A549 (cell line): ENCODE measurements around the gene PMS1. TPM values are rescaled to one million over a fixed set of nuclear protein-coding genes. Genes with fewer than 3 reads are reported as not detected.

ENCODE experiments used
- ATAC-seq, 2 experiments: fragments of 200-7000 bp in 1 of 2; fragments of >200 bp in 1 of 2; cut with Nextera tagmentation in 1 of 2; cut with Tn5 transposase in 1 of 2; 3 replicates each; pipeline versions ENCODE4 v1.8.0 to v1.9.1; 2018 to 2020; ENCODE audit warnings: mild to moderate bottlenecking in 1 of 2, moderate library complexity in 1 of 2
- CTCF ChIA-PET: fragments of 300-600 bp; sonication (Branson Sonifier 250); formaldehyde crosslinking; extraction: SDS; loops from one replicate; lab custom pipeline; 2021; ENCODE audit warnings: antibody characterized with exemption, inconsistent platforms; lab: Yijun Ruan, JAX
- POLR2A ChIA-PET: fragments of 350-600 bp; formaldehyde crosslinking; extraction: SDS; loops from one replicate; lab custom pipeline; 2021; ENCODE audit warnings: antibody characterized with exemption, inconsistent platforms; lab: Yijun Ruan, JAX
- DNase-seq, 2 experiments: peaks; one replicate each; pipeline versions ENCODE4 v3.0.0 to v3.0.0-alpha.2; 2011 to 2016; ENCODE audit warnings: low read depth in 1 of 2, low spot score in 1 of 2
- FAIRE-seq: peaks from 2 replicates; lab custom pipeline; 2011; peaks lifted over from hg19 to GRCh38; lab: Jason Lieb, UNC
- H3K27ac ChIP-seq, 2 experiments: fragments of >200 bp; sonication (Bioruptor Twin); formaldehyde crosslinking; 3 replicates each; pipeline ENCODE4 v1.5.1; 2016 to 2017
- H3K4me1 ChIP-seq: fragments of >200 bp; sonication (Bioruptor Twin); formaldehyde crosslinking; 3 replicates; pipeline ENCODE4 v1.6.1; 2016
- H3K4me2 ChIP-seq: fragments of >200 bp; sonication (Bioruptor Twin); formaldehyde crosslinking; 3 replicates; pipeline ENCODE4 v1.6.1; 2016
- H3K4me3 ChIP-seq: fragments of >200 bp; sonication (Bioruptor Twin); formaldehyde crosslinking; 3 replicates; pipeline ENCODE4 v1.5.1; 2016
- H3K9me3 ChIP-seq: fragments of >200 bp; sonication (Bioruptor Twin); formaldehyde crosslinking; 3 replicates; pipeline ENCODE4 v1.6.1; 2016
- EHMT2 ChIP-seq: fragments of 200-600 bp; sonication (generic); IDR thresholded peaks from 2 replicates; pipeline ENCODE4 v1.6.1; 2016; ENCODE audit warnings: antibody characterized with exemption, low read depth, mild to moderate bottlenecking, moderate library complexity
- EP300 ChIP-seq, 2 experiments: fragments of >200 bp; sonication (Bioruptor Twin); formaldehyde crosslinking; IDR thresholded peaks; 2 replicates in 1 of 2; 3 replicates in 1 of 2; pipeline ENCODE4 v1.6.1; 2016 to 2017
- FOXS1 ChIP-seq: fragments of 250-450 bp; sonication (Bioruptor Pico); IDR thresholded peaks from 2 replicates; pipeline ENCODE4 v1.5.0; 2020; ENCODE audit warnings: mild to moderate bottlenecking, moderate library complexity
- GATA3 ChIP-seq: IDR thresholded peaks from 2 replicates; pipeline ENCODE4 v1.6.1; 2012; ENCODE audit warnings: borderline replicate concordance
- HDAC2 ChIP-seq: fragments of 200-600 bp; sonication (generic); IDR thresholded peaks from 2 replicates; pipeline ENCODE4 v1.6.1; 2016
- HEYL ChIP-seq: fragments of 250-450 bp; sonication (Bioruptor Pico); IDR thresholded peaks from 2 replicates; pipeline ENCODE4 v1.8.0; 2021; ENCODE audit warnings: mild to moderate bottlenecking, moderate library complexity
- HOXB13 ChIP-seq: fragments of 250-450 bp; sonication (Bioruptor Pico); IDR thresholded peaks from 2 replicates; pipeline ENCODE4 v1.5.0; 2020; ENCODE audit warnings: low read depth, mild to moderate bottlenecking, moderate library complexity
- HOXB5 ChIP-seq: fragments of 250-450 bp; sonication (Bioruptor Pico); IDR thresholded peaks from 2 replicates; pipeline ENCODE4 v1.5.0; 2020; ENCODE audit warnings: mild to moderate bottlenecking, moderate library complexity
- MAZ ChIP-seq: fragments of 150-350 bp; IDR thresholded peaks from 2 replicates; pipeline ENCODE4 v1.6.1; 2014; ENCODE audit warnings: antibody characterized with exemption, low read depth, low read length, borderline replicate concordance
- NFE2L2 ChIP-seq: fragments of 150-350 bp; conservative IDR thresholded peaks from 2 replicates; pipeline ENCODE4 v1.6.1; 2014; ENCODE audit warnings: low read length
- NPAS2 ChIP-seq: fragments of 250-450 bp; sonication (Bioruptor Pico); IDR thresholded peaks from 2 replicates; pipeline ENCODE4 v1.8.0; 2022; ENCODE audit warnings: mild to moderate bottlenecking, moderate library complexity, borderline replicate concordance
- PHF8 ChIP-seq: fragments of 200-600 bp; sonication (generic); IDR thresholded peaks from 2 replicates; pipeline ENCODE4 v1.6.1; 2016; ENCODE audit warnings: low read depth, mild to moderate bottlenecking, antibody characterized with exemption, moderate library complexity, borderline replicate concordance
- RFX5 ChIP-seq: fragments of 450-650 bp; IDR thresholded peaks from 2 replicates; pipeline ENCODE4 v1.7.1; 2014; ENCODE audit warnings: antibody characterized with exemption, mild to moderate bottlenecking, moderate library complexity
- RNF2 ChIP-seq: fragments of 200-600 bp; sonication (generic); IDR thresholded peaks from 2 replicates; pipeline ENCODE4 v1.6.1; 2016; ENCODE audit warnings: low read depth, mild to moderate bottlenecking, antibody characterized with exemption, moderate library complexity, borderline replicate concordance
- SMC3 ChIP-seq: fragments of >200 bp; sonication (Bioruptor Twin); formaldehyde crosslinking; IDR thresholded peaks from 3 replicates; pipeline ENCODE4 v1.6.1; 2018; ENCODE audit warnings: inconsistent platforms
- TFCP2L1 ChIP-seq: fragments of 250-450 bp; sonication (Bioruptor Pico); IDR thresholded peaks from 2 replicates; pipeline ENCODE4 v1.5.0; 2021; ENCODE audit warnings: mild to moderate bottlenecking
- TP53 ChIP-seq: fragments of 250-450 bp; sonication (Bioruptor Pico); IDR thresholded peaks from 2 replicates; pipeline ENCODE4 v1.5.0; 2021; ENCODE audit warnings: mild to moderate bottlenecking, moderate library complexity
- ZC3H11A ChIP-seq: fragments of 450-650 bp; IDR thresholded peaks from 2 replicates; pipeline ENCODE4 v1.6.1; 2014; ENCODE audit warnings: antibody characterized with exemption, mild to moderate bottlenecking
- ZNF302 ChIP-seq: fragments of 250-450 bp; sonication (Bioruptor Pico); IDR thresholded peaks from 2 replicates; pipeline ENCODE4 v1.9.0; 2021; ENCODE audit warnings: inconsistent platforms, mild to moderate bottlenecking, moderate library complexity
- WGBS: methylation state at CpG from one replicate; pipeline ENCODE4 v1.1.6; 2017; ENCODE audit errors: missing lambda C conversion rate; 5-methylcytosine and 5-hydroxymethylcytosine counted together
- polyA plus RNA-seq, 4 experiments: library from polyadenylated mRNA; depleted of rRNA in 3 of 4; stranded (reverse); fragments of >200 nt; fragmentation: RNase III in 1 of 4; extraction: RNeasy Plus Mini Kit Qiagen cat#74134 plus additional on column Dnase treatment in 1 of 4; gene quantifications; 2 replicates in 3 of 4; 3 replicates in 1 of 4; pipeline ENCODE4 v1.2.3, GENCODE V29; 2011 to 2017
- TF ChIP-seq, protein P1 (sequence below): fragments of >200 bp; sonication (Bioruptor Twin); formaldehyde crosslinking; IDR thresholded peaks from 2 replicates; pipeline ENCODE4 v1.6.1; 2016
- TF ChIP-seq, protein P2 (sequence below): IDR thresholded peaks from 2 replicates; pipeline ENCODE4 v1.6.1; 2012
- TF ChIP-seq, protein P3 (sequence below): fragments of 450-650 bp; IDR thresholded peaks from 2 replicates; pipeline ENCODE4 v1.6.1; 2014; ENCODE audit warnings: antibody characterized with exemption
- TF ChIP-seq, protein P4 (sequence below): fragments of 200-600 bp; sonication (generic); IDR thresholded peaks from 2 replicates; pipeline ENCODE4 v1.6.1; 2016; ENCODE audit warnings: antibody characterized with exemption, mild to moderate bottlenecking, moderate library complexity
- TF ChIP-seq, protein P5 (sequence below): fragments of 250-450 bp; sonication (Bioruptor Pico); IDR thresholded peaks from 2 replicates; pipeline ENCODE4 v1.5.0; 2021; ENCODE audit warnings: mild to moderate bottlenecking, moderate library complexity, borderline replicate concordance
- TF ChIP-seq, protein P6 (sequence below): IDR thresholded peaks from 2 replicates; pipeline ENCODE4 v1.6.1; 2012; ENCODE audit warnings: low read depth, borderline replicate concordance

The PMS1 gene
- polyA plus RNA-seq, 2 of the 4 experiments (the other 2 are of a cell fraction): 16.1 to 28.9 TPM

DNA sequence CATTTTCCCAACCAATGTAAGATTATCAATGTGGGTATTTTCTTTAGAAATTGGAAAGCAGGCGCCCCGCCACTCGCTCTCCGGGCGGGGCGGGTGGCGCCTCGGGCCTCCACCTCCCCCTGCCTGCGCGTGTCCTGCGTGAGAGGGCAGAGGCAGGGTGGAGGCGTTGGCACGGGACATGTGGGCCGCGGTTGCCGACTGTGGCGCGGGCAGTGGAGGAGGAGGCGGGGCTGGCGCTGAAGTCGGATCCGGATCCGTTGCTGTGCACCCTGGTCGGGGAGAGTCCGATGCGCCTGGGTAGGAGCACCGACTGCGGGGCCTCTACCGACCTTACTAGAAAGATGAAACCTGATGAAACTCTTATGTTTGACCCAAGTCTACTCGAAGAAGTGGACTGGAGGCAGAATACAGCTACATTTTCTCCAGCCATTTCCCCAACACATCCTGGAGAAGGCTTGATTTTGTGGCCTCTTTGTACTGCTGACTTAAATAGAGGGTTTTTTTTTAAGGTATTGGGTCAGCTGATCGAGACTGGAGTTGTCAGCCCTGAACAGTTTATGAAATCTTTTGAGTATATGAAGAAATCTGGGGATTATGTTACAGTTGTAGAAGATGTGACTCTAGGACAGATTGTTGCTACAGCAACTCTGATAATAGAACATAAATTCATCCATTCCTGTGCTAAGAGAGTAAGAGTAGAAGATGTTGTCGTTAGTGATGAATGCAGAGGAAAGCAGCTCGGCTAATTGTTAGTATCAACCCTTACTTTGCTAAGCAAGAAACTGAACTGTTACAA lies 37.9 kb downstream of the PMS1 start:
- FAIRE-seq (no peak), ATAC-seq (peak; percentile 42 to 54; a peak in 4 of 6 replicates), DNase-seq (peak in 1 of 2 experiments; percentile 13)
- 91% methylated on average over 33 of the region's 33 CpGs for WGBS
- TF ChIP-seq SMC3 (no peak), GATA3 (no peak), ZNF302 (CRISPR knock-in tag) (no peak), NPAS2 (CRISPR knock-in tag) (no peak), HDAC2 (no peak), EP300 (IDR thresholded peaks at IDR 0.05) (no peak), MAZ (no peak), RFX5 (no peak), EHMT2 (no peak), PHF8 (no peak), NFE2L2 (no peak), RNF2 (no peak), TP53 (no peak)
- TF ChIP-seq, protein P1, sequence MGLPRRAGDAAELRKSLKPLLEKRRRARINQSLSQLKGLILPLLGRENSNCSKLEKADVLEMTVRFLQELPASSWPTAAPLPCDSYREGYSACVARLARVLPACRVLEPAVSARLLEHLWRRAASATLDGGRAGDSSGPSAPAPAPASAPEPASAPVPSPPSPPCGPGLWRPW: no peak
- TF ChIP-seq, protein P2, sequence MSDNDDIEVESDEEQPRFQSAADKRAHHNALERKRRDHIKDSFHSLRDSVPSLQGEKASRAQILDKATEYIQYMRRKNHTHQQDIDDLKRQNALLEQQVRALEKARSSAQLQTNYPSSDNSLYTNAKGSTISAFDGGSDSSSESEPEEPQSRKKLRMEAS: no peak
- TF ChIP-seq, protein P3, sequence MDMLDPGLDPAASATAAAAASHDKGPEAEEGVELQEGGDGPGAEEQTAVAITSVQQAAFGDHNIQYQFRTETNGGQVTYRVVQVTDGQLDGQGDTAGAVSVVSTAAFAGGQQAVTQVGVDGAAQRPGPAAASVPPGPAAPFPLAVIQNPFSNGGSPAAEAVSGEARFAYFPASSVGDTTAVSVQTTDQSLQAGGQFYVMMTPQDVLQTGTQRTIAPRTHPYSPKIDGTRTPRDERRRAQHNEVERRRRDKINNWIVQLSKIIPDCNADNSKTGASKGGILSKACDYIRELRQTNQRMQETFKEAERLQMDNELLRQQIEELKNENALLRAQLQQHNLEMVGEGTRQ: no peak
- TF ChIP-seq, protein P4, sequence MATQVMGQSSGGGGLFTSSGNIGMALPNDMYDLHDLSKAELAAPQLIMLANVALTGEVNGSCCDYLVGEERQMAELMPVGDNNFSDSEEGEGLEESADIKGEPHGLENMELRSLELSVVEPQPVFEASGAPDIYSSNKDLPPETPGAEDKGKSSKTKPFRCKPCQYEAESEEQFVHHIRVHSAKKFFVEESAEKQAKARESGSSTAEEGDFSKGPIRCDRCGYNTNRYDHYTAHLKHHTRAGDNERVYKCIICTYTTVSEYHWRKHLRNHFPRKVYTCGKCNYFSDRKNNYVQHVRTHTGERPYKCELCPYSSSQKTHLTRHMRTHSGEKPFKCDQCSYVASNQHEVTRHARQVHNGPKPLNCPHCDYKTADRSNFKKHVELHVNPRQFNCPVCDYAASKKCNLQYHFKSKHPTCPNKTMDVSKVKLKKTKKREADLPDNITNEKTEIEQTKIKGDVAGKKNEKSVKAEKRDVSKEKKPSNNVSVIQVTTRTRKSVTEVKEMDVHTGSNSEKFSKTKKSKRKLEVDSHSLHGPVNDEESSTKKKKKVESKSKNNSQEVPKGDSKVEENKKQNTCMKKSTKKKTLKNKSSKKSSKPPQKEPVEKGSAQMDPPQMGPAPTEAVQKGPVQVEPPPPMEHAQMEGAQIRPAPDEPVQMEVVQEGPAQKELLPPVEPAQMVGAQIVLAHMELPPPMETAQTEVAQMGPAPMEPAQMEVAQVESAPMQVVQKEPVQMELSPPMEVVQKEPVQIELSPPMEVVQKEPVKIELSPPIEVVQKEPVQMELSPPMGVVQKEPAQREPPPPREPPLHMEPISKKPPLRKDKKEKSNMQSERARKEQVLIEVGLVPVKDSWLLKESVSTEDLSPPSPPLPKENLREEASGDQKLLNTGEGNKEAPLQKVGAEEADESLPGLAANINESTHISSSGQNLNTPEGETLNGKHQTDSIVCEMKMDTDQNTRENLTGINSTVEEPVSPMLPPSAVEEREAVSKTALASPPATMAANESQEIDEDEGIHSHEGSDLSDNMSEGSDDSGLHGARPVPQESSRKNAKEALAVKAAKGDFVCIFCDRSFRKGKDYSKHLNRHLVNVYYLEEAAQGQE: no peak
- no peak overlapping the region for H3K4me2 ChIP-seq
- ChIA-PET POLR2A (no interaction called here), CTCF (no interaction called here)
- no peaks in the 10 kb centered on the region for H3K9me3 ChIP-seq
- no peak overlapping the region for H3K27ac ChIP-seq
- H3K4me3 ChIP-seq: no peak overlapping the region
- peaks cover 8% of the 10 kb centered on the region; the same call in 2 of the 3 replicates for H3K4me1 ChIP-seq

DNA sequence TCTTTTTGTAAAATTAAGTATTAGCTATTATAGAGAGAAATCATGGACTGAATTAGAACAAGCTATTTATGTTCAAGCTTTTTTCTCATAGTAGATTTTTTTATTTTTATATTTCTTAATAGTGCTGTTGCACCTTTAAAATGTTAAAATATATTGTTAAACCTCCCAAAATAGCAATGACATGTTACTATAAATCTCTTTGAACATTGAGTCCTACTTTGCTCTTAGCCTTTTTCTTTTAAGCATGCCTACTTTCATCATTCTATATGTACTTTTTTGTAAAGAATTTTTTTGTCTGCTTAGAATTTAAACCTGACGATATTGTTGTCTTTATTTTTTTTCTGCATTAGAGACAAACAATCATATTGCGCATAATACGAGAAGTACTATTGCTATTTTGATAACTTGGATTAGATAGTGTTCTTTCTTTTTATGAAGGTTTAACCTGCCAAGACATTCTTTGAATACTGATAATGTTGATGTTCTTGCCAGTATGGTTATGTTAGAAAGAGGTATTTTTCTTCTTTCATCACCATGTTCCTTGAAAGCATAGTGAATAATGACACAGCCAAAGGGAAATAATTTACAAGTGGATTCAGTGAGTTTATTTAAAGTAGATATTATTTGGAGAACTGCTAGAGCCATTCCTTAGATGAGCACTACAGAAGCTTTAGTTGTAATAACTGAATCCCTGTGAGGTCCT lies 40.6 kb downstream of the PMS1 start:
- Histone ChIP-seq H3K4me3 (no peak overlapping the region), H3K4me1 (peaks cover 8% of the 10 kb centered on the region; the same call in 2 of the 3 replicates), H3K27ac (no peak overlapping the region), H3K9me3 (no peaks in the 10 kb centered on the region), H3K4me2 (no peak overlapping the region)
- POLR2A ChIA-PET: no interaction called here
- DNase-seq (no peak), ATAC-seq (no peak), FAIRE-seq (no peak)
- WGBS: 92% methylated on average over 3 of the region's 3 CpGs
- CTCF ChIA-PET: interaction anchor here (1.2 kb wide), 1 partner anchor 181 kb away, joined by 3 read pairs; no protein-coding TSS in a partner anchor
- TF ChIP-seq TFCP2L1 (CRISPR knock-in tag): no peak
- TF ChIP-seq, protein P5, sequence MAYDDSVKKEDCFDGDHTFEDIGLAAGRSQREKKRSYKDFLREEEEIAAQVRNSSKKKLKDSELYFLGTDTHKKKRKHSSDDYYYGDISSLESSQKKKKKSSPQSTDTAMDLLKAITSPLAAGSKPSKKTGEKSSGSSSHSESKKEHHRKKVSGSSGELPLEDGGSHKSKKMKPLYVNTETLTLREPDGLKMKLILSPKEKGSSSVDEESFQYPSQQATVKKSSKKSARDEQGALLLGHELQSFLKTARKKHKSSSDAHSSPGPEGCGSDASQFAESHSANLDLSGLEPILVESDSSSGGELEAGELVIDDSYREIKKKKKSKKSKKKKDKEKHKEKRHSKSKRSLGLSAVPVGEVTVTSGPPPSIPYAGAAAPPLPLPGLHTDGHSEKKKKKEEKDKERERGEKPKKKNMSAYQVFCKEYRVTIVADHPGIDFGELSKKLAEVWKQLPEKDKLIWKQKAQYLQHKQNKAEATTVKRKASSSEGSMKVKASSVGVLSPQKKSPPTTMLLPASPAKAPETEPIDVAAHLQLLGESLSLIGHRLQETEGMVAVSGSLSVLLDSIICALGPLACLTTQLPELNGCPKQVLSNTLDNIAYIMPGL (CRISPR knock-in tag): no peak
- no peak for TF ChIP-seq FOXS1 (CRISPR knock-in tag)
- TF ChIP-seq, protein P1: no peak
- no peak for TF ChIP-seq ZC3H11A
- no peak for TF ChIP-seq HOXB5 (CRISPR knock-in tag)
- TF ChIP-seq HOXB13 (CRISPR knock-in tag): no peak
- TF ChIP-seq, protein P6, sequence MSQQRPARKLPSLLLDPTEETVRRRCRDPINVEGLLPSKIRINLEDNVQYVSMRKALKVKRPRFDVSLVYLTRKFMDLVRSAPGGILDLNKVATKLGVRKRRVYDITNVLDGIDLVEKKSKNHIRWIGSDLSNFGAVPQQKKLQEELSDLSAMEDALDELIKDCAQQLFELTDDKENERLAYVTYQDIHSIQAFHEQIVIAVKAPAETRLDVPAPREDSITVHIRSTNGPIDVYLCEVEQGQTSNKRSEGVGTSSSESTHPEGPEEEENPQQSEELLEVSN: no peak
- no peak for TF ChIP-seq HDAC2
- TF ChIP-seq HEYL (CRISPR knock-in tag): no peak
